HG02623 (cell line): Measurements from ENCODE around the gene SCGB2A2.

Source experiments
- ATAC-seq: cut with Tn5 transposase; IDR thresholded peaks from one replicate; pipeline ENCODE4 v1.9.1; 2021; ENCODE audit warnings: moderate library complexity; ENCODE audit not compliant: unreplicated experiment

The SCGB2A2 gene

GRCh38 chr11:62269654-62270278 is at the start of gene SCGB2A2:
Gene SCGB2A2, plus strand, starts transcription at chr11:62270158. Its CDS starts 59 bp downstream, at chr11:62270217.
- no peak for ATAC-seq

- ATAC-seq: no peak
These were observed 48.5 kb upstream of the SCGB2A2 start for GRCh38 chr11:62221498-62221897.

DNA sequence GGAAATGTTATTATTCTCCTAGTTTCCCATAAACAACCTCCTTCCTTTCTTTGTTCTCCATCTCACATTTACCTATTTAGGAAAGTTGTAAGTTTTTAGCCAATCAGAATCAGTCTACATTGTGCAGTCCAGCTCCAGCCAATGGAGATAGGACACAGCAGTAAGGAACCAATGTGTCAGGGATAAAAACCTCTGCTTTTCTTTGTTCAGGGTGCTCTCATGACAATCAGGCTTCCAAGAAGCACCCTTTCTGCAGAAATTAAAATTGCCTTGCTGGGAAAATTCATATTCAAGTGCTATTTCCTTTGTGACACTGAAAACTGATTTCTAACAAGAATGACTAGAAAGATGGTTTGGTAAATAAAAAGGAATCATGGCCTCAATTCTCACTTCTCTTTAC is 46.9 kb upstream of the SCGB2A2 start:
- no peak for ATAC-seq

DNA sequence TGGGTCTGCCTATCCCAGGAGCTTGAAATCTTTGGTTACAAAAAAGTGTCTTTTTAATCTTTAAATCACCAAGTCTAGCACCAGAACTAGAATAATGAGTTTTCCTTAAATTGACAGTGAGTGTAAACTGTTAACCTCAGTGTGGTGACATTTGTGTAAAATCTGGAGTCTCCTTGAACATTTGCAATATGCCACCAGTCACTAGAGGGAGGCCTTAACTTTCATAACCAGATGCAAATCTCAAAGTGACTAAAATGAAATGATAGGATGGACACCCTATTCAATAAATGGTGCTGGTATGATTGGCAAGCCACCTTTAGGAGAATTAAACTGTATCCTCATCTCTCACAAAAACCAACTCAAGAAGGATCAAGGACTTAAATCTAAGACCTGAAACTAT is 36.2 kb upstream of the SCGB2A2 start:
- no peak for ATAC-seq

- no peak for ATAC-seq
These were observed 33.8 kb upstream of the SCGB2A2 start for GRCh38 chr11:62236187-62236586.

GRCh38 chr11:62237499-62237898 is 32.5 kb upstream of the SCGB2A2 start:
- no peak for ATAC-seq

DNA sequence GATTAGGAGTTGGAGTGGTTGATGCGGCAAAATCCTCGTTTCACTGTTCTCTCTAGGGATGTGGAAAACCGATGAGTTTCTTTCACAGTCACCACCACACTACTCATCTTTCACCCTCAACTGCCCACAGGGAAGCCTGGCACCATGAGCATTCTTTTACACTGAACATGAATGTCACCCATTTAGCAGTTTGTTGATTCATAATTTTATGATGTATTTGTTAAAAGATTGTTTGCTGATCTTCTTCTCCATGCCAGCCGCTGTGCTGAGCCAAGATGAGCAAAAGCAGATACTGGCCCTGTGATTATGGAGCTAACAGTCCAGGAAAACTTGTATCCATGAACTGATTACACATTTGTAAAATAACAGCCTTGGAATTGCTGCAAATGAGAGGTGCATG is 31.8 kb upstream of the SCGB2A2 start:
- ATAC-seq: no peak

DNA sequence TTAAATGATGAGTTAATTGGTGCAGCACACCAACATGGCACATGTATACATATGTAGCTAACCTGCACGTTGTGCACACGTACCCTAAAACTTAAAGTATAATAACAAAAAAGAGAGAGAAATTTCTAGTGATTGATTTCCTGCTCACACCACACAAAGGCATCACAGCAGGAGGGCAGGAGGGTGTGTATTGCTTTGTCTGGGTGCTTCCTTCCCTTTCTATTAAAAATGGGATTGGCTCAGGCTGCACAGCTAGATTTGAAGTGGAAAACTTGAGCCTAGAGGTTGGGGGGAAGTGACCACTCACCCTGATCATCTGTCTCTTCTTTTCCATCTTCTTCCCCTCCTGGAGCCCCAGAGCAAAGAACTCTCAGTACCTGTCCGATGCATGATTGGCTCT is 28.9 kb upstream of the SCGB2A2 start:
- no peak for ATAC-seq

DNA sequence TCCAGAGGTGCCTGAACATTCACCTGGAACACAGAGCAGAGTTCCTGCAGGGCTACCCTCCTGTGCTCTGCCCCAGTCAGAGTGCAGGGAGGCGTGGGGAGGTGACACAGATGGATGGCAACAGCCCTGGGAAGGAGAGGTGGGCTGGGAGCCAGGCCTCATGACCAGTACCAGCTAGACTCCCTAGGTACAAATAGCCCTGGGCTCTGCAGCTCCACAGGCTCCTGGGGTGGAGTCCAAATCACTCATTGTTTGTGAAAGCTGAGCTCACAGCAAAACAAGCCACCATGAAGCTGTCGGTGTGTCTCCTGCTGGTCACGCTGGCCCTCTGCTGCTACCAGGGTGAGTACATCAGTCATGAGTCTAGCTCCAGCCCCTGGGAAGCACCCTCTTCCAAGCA is 27.9 kb upstream of the SCGB2A2 start, which contains the start of gene SCGB1D2:
Gene SCGB1D2, plus strand, starts transcription at position 219 of the 400 bp plus-strand sequence. Its CDS starts 69 bp downstream, at position 288.
- ATAC-seq: no peak

- ATAC-seq: no peak
These were observed 24.6 kb upstream of the SCGB2A2 start for GRCh38 chr11:62245271-62245753.

- ATAC-seq: no peak
These were observed 18.3 kb upstream of the SCGB2A2 start for GRCh38 chr11:62251698-62252097.

GRCh38 chr11:62253999-62254542 is 15.9 kb upstream of the SCGB2A2 start:
- no peak for ATAC-seq

GRCh38 chr11:62256281-62256680 is 13.7 kb upstream of the SCGB2A2 start:
- ATAC-seq: no peak

DNA sequence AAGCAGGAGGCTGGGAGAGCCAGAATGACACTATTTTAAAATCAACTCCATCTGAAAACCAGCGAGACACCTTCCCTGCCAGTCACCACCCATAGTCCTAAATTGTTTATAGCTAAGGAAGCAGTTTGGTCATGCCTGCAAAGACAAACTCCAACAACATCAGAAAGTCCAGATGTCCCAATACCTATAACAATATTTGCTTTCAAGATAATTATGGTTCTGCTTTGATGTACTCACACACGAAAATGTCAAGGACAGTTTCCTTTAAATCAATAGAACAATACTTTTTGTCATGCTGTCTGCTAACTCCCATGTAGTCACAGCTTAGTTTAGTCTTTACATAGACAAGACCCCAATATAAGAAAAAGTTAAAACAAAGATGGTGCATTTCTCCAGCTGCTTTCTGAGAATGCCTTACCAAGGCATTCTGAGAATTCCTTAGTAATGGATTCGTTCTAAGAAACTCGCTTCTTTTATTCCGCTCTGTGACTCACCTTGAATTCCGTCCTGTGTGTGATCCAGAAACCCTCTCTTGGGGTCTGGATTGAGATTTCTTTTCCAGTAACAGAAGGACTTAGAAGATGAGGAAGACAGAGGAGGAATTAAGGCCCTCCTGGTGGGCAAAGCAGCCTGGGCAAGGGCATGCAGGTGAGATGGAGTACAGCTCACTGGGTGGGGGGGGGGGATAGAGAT is 9.6 kb upstream of the SCGB2A2 start:
- ATAC-seq: no peak

GRCh38 chr11:62264004-62264403 is 6.0 kb upstream of the SCGB2A2 start:
- ATAC-seq: no peak

GRCh38 chr11:62266558-62266957 is 3.4 kb upstream of the SCGB2A2 start:
- ATAC-seq: no peak

- ATAC-seq: no peak
These were observed 2.9 kb upstream of the SCGB2A2 start for GRCh38 chr11:62267050-62267449.

- no peak for ATAC-seq
These were observed 2.4 kb upstream of the SCGB2A2 start for GRCh38 chr11:62267576-62267975.

DNA sequence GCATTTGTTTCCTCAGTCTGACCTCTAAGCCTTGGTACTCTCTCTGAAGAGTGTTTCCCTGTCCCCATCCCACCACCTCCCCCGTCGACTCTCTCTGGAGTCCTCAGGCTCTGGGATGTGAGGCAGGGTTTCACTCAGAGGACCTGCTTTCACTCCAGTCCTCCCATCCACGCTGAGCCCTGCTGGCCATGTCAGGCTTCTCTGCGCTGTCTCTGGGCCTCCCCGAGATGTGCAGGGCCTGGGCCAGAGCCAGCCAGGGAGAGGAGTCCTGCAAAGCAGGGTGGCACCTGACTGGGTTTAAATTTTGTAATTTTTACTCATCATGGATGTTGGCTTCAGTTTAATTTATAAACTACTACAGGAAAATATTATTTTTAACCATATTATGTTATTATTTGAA is 3.3 kb downstream of the SCGB2A2 start:
- no peak for ATAC-seq

GRCh38 chr11:62273789-62274275 is 3.9 kb downstream of the SCGB2A2 start:
- no peak for ATAC-seq

- no peak for ATAC-seq
These were observed 10.5 kb downstream of the SCGB2A2 start for GRCh38 chr11:62280452-62280851.

DNA sequence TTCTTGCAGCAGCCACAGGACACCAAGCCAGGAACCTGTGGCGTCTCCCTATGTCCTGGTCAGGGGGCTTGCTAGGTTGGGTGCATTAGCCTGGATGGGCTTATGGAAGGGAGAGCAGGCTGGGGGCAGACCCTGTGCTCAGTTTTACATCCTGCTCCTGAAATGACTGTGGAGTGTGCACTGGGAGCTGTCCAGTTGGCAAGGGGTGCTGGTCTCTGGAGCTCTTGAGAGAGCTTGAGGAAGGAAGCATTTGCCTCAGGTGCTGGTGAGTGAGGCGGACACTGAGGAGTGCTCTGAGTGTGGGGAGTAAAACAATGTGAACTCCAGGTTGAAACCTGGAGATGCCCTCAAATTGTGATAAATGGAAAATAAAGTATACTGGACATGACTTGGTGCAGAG is 25.5 kb downstream of the SCGB2A2 start:
- no peak for ATAC-seq
